ENCODE data around the gene SLC6A5. TPM values are rescaled to one million over a fixed set of nuclear protein-coding genes. Genes with fewer than 3 reads are reported as not detected.
"Not testable (repeated sequence)": the region's sequence is repeated elsewhere in the genome, so short reads cannot be mapped to it uniquely, and the experiment has no call there.

The SLC6A5 gene
- total RNA-seq = not detected
- not detected for polyA plus RNA-seq (2013, experiment 1 of 2)
- polyA plus RNA-seq (2013, experiment 2 of 2) = under 0.01 TPM
- 0 to 0.10 (median 0) reads per million in 172 experiments for total RNA-seq

- no peaks in the 10 kb centered on the region for H3K36me3 Mint-ChIP-seq (ENCODE audit: low read depth)
- H3K4me3 Mint-ChIP-seq = no peak within 1 kb of the TSS
- H3K36me3 ChIP-seq (ENCODE audit: insufficient read depth, low read length) = no peaks in the 10 kb centered on the region
- H3K27ac Mint-ChIP-seq = no peak within 1 kb of the TSS
- intact Hi-C loops (cut with DNase I, micrococcal nuclease) = loop anchor here in 1 of 2 experiments (10.0 kb wide), 1 partner anchor 215 kb away; the partner anchor contains the start of gene PRMT3
- no peaks in the 10 kb centered on the region for H3K9me3 Mint-ChIP-seq
- TF ChIP-seq CTCF (IDR thresholded peaks at IDR 0.05) = no peak
- POLR2A ChIA-PET = no interaction called here
- peaks cover 0 to 46% of the 10 kb centered on the region in 2 experiments for H3K9me3 ChIP-seq (ENCODE audit: control insufficient read depth in 1 of 2, insufficient read depth in 1 of 2, low read length in 2 of 2)
- DNase-seq (peak in 2 of 14 experiments; percentile 11 to 13), ATAC-seq (ENCODE audit: poor library complexity) (no peak)
- CTCF ChIA-PET = no interaction called here
- H3K27me3 Mint-ChIP-seq = peaks cover 93% of the 10 kb centered on the region
- peaks cover 77 to 99% of the 10 kb centered on the region in 2 experiments for H3K27me3 ChIP-seq (ENCODE audit: control insufficient read depth in 1 of 2, insufficient read depth in 2 of 2, low read length in 2 of 2)
- no peak within 1 kb of the TSS for H3K27ac ChIP-seq (ENCODE audit: low read depth in 1 of 2, low read length in 2 of 2)
- H3K4me3 ChIP-seq (ENCODE audit: low read length) = no peak within 1 kb of the TSS
- H3K4me1 ChIP-seq (ENCODE audit: insufficient read depth, low read length) = no peaks in the 10 kb centered on the region
- no peaks in the 10 kb centered on the region for H3K4me1 Mint-ChIP-seq (ENCODE audit: low read depth)
Observed at GRCh38 chr11:20599221-20600019, at the start of gene SLC6A5. Gene SLC6A5 (plus strand): TSS chr11:20599608. CDS start chr11:20599673, 65 bp downstream.

- H3K4me3 ChIP-seq (ENCODE audit: low read length) = no peak overlapping the region
- no peaks in the 10 kb centered on the region for H3K27me3 ChIP-seq (ENCODE audit: control insufficient read depth in 1 of 2, insufficient read depth in 2 of 2, low read length in 2 of 2)
- peaks cover 24% of the 10 kb centered on the region for H3K27me3 Mint-ChIP-seq
- no peak for TF ChIP-seq CTCF (IDR thresholded peaks at IDR 0.05)
- ChIA-PET CTCF (no interaction called here), POLR2A (no interaction called here)
- intact Hi-C loops (cut with DNase I, micrococcal nuclease) = no loop called here
- H3K4me1 Mint-ChIP-seq (ENCODE audit: low read depth) = no peaks in the 10 kb centered on the region
- no peaks in the 10 kb centered on the region for H3K36me3 ChIP-seq (ENCODE audit: insufficient read depth, low read length)
- ATAC-seq (ENCODE audit: poor library complexity) (no peak), DNase-seq (no peak)
- H3K9me3 Mint-ChIP-seq = peaks cover 3% of the 10 kb centered on the region
- H3K4me1 ChIP-seq (ENCODE audit: insufficient read depth, low read length) = no peaks in the 10 kb centered on the region
- no peak overlapping the region for H3K4me3 Mint-ChIP-seq
- no peak overlapping the region for H3K27ac ChIP-seq (ENCODE audit: low read depth in 1 of 2, low read length in 2 of 2)
- no peaks in the 10 kb centered on the region for H3K36me3 Mint-ChIP-seq (ENCODE audit: low read depth)
- H3K9me3 ChIP-seq (ENCODE audit: control insufficient read depth in 1 of 2, insufficient read depth in 1 of 2, low read length in 2 of 2) = peaks cover 0 to 7% of the 10 kb centered on the region in 2 experiments
- H3K27ac Mint-ChIP-seq = no peak overlapping the region
Observed at GRCh38 chr11:20551096-20551495, 48.3 kb upstream of the SLC6A5 start.

GRCh38 chr11:20555783-20556182 is 43.6 kb upstream of the SLC6A5 start:
- Mint-ChIP-seq H3K27ac (no peak overlapping the region), H3K36me3 (ENCODE audit: low read depth) (no peaks in the 10 kb centered on the region), H3K4me1 (ENCODE audit: low read depth) (no peaks in the 10 kb centered on the region), H3K27me3 (peaks cover 30% of the 10 kb centered on the region), H3K4me3 (no peak overlapping the region), H3K9me3 (peaks cover 11% of the 10 kb centered on the region)
- Histone ChIP-seq H3K9me3 (ENCODE audit: control insufficient read depth in 1 of 2, insufficient read depth in 1 of 2, low read length in 2 of 2) (peaks cover 0 to 7% of the 10 kb centered on the region in 2 experiments), H3K27ac (ENCODE audit: low read depth in 1 of 2, low read length in 2 of 2) (no peak overlapping the region), H3K4me3 (ENCODE audit: low read length) (no peak overlapping the region), H3K27me3 (ENCODE audit: control insufficient read depth in 1 of 2, insufficient read depth in 2 of 2, low read length in 2 of 2) (no peaks in the 10 kb centered on the region), H3K36me3 (ENCODE audit: insufficient read depth, low read length) (no peaks in the 10 kb centered on the region), H3K4me1 (ENCODE audit: insufficient read depth, low read length) (no peaks in the 10 kb centered on the region)
- DNase-seq (no peak), ATAC-seq (ENCODE audit: poor library complexity) (no peak)
- no peak for TF ChIP-seq CTCF (IDR thresholded peaks at IDR 0.05)
- ChIA-PET CTCF (no interaction called here), POLR2A (no interaction called here)
- intact Hi-C loops (cut with DNase I, micrococcal nuclease) = no loop called here

GRCh38 chr11:20556396-20556795 is 43.0 kb upstream of the SLC6A5 start:
- H3K27ac Mint-ChIP-seq; H3K36me3 ChIP-seq (ENCODE audit: insufficient read depth, low read length); H3K27me3 ChIP-seq (ENCODE audit: control insufficient read depth in 1 of 2, insufficient read depth in 2 of 2, low read length in 2 of 2); H3K4me3 ChIP-seq (ENCODE audit: low read length); POLR2A ChIA-PET; H3K4me1 Mint-ChIP-seq (ENCODE audit: low read depth); H3K36me3 Mint-ChIP-seq (ENCODE audit: low read depth); intact Hi-C loops (cut with DNase I, micrococcal nuclease); H3K4me3 Mint-ChIP-seq; ATAC-seq (ENCODE audit: poor library complexity); H3K27ac ChIP-seq (ENCODE audit: low read depth in 1 of 2, low read length in 2 of 2); DNase-seq; CTCF ChIA-PET; H3K4me1 ChIP-seq (ENCODE audit: insufficient read depth, low read length); H3K9me3 ChIP-seq (ENCODE audit: control insufficient read depth in 1 of 2, insufficient read depth in 1 of 2, low read length in 2 of 2): not testable (repeated sequence)
- peaks cover 11% of the 10 kb centered on the region for H3K9me3 Mint-ChIP-seq
- peaks cover 24% of the 10 kb centered on the region for H3K27me3 Mint-ChIP-seq
